SK-N-DZ (cell line): ENCODE data around the gene ALG1L2. TPM values are rescaled to one million over a fixed set of nuclear protein-coding genes. Genes with fewer than 3 reads are reported as not detected.
"Not testable (repeated sequence)": the region's sequence is repeated elsewhere in the genome, so short reads cannot be mapped to it uniquely, and the experiment has no call there.

Source experiments
- DNase-seq: peaks from one replicate; pipeline ENCODE4 v3.0.0-alpha.2; 2015; ENCODE audit warnings: low spot score
- polyA plus RNA-seq, 2 experiments: library from polyadenylated mRNA; depleted of rRNA; stranded (reverse); fragments of >200 nt; gene quantifications; 2 replicates each; pipeline ENCODE4 v1.2.3, GENCODE V29; 2014

The ALG1L2 gene, protein sequence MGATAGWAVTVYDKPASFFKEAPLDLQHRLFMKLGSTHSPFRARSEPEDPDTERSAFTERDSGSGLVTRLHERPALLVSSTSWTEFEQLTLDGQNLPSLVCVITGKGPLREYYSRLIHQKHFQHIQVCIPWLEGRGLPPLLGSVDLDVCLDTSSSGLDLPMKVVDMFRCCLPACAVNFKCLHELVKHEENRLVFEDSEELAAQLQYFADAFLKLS
- polyA plus RNA-seq (2014; cell fraction: cytosol; rRNA removed) = 2.8 TPM in 1 of 2 replicates, not detected in the other
- 0.66 TPM in 1 of 2 replicates, not detected in the other for polyA plus RNA-seq (2014; cell fraction: nucleus; rRNA removed)

DNA sequence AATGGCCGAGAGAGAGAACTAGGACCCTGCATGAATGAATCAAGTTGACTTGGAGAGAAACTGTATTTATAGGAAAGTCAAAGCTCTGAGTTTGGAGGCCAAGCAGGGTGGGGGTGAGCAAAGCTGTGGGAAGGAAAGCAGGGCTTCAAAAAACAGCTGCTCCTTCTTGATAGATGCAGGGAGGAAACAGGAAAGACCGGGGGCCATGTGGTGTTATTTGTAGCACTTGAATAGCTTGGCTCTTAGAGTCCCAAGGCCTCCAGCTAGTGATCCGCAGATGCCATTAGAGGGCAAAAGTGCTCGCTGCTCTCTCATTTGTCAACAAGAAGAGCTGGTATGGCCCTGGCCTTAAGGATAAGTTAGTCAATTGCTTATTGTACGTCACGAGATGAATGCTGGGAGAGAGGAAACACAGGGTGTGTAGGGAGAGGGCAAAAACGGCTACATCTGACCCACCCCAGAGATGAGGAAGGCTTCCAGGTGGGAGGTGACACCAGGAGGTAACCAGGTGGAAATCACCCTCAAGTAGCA lies at the start of gene ALG1L2:
TSS of gene ALG1L2 (plus strand) at position 481 of the 531 bp plus-strand sequence. CDS start 186 bp downstream, outside the sequence.
- no peak for DNase-seq

DNA sequence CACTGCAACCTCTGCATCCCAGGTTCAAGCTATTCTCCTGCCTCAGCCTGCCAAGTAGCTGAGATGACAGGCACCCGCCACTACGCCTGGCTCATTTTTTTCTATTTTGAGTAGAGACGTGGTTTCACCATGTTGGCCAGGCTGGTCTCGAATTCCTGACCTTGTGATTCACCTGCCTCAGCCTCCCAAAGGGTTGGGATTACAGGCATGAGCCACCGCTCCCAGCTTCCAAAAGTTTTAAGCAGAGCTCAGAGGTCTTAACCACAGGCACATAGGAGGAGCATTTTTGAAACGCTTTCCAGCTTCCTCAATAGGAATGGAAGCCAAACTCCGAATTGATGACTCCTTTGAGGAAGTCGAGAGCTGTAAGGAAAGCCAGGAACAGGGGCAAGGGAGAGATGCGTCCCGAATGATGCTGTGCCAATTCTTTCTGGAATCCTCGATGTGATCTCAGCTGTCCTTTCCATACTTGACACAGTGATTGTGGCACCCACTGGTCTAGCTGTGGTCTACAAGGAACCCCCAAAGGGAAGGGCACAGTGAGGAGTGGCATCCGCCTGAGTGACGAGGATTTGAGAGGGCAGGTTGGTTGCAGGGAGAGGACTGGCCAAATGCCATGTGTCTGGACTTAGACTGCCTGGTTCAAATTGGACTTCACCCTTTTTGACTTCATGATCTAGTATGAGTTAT lies 44.4 kb upstream of the ALG1L2 start:
- DNase-seq = not testable (repeated sequence)

DNA sequence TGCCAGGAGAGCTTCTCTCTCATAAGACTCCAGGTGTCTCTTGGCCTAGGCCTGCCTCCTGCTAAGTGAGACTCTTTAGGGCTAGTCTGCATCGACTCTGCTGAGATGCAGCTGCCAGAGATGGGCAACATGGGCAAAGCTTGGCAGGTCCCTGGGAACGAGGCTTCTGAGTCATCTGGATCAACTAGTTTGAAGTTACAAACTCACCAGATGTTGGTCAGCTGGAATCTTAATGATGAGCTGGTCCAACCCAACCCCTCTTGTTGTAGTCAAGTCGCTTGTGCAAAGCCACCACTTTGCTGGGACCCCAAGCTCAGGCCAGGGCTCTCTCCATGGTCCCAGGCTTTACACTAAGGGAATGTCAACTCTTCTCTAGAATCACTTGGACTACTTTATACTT lies 38.9 kb upstream of the ALG1L2 start:
- DNase-seq = not testable (repeated sequence)

DNA sequence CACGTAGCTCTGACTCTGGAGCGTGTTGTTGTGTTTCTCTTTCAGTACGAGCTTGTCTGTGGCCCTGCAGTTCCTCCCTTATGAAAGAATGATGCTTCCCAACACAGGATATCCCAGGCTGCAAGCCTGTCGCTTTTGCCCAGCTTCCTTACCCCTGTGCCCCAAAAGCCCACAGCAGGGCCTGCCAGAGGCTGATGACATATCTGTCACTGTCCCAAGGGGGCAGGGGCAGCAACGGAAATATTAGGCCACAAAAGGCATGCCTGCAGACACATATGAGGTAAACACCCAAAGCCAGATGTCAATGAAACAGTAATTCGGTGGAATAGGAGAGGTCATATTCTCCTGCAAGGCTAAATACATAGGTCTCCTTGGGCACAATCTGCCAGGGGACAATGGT lies 38.0 kb upstream of the ALG1L2 start:
- DNase-seq = not testable (repeated sequence)

DNA sequence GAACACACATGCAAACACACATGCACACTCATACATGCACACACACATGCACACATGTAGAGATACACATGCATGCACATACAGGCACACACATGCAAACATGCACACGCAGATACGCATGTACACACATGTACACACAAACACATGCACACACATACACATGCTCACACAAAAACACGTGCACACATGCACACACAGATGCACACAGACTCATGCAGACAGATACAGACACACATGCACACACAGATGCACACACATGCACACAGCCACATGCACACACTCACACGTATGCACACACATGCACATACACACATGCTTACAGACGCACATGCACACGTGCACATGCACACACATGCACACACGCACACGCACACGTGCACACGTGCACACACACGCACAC lies 37.3 kb upstream of the ALG1L2 start:
- DNase-seq = no peak

DNA sequence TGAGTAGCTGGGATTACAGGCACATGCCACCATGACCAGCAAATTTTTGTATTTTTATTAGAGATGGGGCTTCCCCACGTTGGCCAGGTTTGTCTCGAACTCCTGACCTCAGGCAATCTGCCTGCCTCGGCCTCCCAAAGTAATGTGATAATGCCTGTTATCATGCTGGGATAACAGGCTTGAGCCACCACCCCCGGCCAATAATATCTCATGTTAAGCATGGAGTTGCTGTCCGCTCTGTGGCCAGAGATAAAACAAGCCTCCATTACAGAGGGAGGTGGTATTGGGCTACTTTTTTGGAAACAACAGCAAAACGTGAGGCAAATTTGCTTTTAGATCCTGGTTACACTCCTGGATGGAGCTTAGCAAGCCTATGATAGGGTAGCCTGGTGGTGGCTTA lies 32.9 kb upstream of the ALG1L2 start:
- DNase-seq = no peak

DNA sequence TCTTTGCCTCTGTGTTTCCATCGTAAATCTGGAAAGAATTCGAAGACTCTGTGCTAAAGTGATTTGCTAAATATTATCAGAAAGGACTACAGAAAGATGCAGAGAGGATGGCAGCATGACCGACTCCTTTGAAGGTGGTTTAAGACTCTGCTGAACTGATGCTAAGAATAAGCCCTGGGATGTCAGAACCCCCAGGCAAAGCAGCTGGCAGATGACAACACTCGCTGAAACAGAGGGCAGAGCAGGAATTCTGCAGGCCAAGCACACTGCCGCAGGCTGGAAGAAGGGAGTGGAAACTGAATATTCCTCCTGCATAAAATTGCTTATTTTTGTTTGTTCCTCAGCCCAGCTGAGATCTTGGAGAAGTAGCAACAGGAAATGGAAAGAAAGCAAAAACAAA lies 29.3 kb upstream of the ALG1L2 start:
- not testable (repeated sequence) for DNase-seq

DNA sequence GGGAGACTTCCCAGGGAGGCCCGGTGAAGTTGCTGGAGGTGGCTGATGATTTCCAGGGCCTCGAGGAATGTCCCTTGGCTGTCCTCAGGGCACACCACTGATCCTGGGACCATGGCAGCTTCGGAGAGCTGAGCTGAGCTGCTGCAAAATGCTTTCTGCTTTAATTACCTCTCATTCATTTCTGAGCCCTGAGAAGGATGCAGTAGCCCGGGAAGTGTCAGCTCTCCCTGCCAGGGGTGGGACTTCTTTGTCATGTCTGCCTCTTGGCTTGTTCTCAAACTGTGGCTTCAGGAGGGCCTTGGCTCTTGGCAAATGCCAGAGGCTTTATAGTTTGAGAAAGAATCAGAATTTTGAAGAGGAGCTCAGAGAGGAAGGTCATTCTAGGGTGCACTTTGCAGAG lies 28.7 kb upstream of the ALG1L2 start:
- DNase-seq = not testable (repeated sequence)

DNA sequence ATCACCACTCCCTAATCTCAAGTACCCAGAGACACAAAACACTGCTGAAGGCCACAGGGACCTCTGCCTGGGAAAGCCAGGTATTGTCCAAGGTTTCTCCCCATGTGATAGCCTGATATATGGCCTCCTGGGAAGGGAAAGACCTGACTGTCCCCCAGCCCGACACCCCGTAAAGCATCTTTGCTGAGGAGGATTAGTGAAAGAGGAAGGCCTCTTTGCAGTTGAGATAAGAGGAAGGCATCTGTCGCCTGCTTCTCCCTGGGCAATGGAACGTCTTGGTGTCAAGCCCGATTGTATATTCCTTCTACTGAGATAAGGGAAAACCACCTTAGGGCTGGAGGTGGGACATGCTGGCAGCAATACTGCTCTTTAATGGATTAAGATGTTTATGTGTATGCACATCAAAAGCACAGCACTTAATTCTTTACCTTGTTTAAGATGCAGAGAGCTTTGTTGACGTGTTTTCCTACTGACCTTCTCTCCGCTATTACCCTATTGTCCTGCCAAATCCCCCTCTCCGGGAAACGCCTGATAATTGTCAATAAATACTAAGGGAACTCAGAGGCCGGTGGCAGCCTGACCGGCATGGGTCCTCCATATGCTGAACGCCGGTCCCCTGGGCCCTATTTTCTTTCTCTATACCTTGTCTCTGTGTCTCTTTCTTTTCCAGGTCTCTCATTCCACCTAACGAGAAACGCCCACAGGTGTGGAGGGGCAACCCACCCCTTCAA lies 23.9 kb upstream of the ALG1L2 start:
- peak; percentile 4 for DNase-seq

DNA sequence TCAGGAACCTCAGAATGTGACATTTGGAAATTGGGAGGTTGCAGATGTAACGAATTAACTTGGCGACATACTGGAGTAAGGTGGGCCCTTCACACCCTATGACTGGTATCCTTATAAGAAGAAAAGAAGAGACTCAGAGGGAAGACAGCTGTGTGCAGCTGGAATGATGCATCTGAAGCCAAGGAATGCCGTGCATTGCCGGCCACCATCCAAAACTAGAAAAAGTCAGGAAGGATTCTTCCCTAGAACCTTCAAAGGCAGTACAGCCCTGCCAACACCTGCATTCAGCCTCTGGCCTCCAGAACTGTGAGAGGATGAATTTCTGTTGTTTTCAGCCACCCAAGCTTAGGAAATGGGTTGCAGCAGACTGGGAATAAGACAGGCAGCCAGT lies 23.4 kb upstream of the ALG1L2 start:
- DNase-seq = not testable (repeated sequence)

DNA sequence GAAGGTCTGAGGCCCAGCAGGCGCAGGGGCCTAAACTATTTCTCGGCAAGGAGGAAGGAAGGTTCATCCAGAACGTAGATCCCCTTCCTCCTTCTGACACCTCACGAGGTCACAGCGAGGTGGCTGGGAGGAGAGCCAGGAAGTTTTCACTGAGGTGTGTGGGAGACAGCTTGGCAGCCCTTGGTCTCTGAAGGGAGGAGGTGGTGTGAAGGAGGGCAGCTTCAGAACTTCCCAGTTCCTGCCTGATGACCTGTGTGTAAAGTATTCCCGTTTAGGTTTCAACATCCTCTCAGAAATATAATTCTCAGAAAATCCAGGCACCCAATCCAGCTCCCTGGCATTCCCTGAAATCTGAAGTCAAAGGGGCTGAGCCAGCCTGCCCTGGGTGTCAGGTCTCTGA lies 22.9 kb upstream of the ALG1L2 start:
- DNase-seq = not testable (repeated sequence)

DNA sequence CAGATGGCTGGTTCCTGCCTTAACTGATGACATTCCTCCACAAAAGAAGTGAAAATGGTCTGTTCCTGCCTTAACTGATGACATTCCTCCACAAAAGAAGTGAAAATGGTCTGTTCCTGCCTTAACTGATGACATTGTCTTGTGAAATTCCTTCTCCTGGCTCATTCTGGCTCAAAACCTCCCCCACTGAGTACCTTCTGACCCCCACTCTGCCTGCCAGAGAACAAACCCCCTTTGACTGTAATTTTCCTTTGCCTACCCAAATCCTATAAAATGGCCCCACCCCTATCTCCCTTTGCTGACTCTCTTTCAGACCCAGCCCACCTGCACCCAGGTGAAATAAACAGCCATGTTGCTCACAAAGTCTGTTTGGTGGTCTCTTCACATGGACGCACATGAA lies 22.5 kb upstream of the ALG1L2 start:
- DNase-seq = not testable (repeated sequence)

DNA sequence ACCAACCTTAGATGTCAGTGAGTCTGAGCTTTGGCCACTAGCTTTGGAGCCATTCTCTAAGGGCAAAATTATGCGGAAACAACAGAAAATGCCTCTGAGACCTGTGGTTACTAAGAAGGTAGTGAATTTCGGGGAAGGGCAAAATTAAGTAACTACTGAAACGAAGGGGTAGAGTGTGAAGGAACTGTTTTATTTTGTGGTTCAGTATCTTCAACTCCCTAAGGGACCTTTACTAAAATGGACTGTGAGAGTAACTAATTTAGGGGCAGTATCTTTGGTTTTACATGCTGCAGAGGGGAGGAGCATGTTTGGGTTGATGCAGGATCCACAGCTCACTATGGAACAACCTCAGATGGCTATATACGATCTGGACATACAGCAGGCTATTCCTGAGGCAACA lies 8.0 kb upstream of the ALG1L2 start:
- DNase-seq = no peak

DNA sequence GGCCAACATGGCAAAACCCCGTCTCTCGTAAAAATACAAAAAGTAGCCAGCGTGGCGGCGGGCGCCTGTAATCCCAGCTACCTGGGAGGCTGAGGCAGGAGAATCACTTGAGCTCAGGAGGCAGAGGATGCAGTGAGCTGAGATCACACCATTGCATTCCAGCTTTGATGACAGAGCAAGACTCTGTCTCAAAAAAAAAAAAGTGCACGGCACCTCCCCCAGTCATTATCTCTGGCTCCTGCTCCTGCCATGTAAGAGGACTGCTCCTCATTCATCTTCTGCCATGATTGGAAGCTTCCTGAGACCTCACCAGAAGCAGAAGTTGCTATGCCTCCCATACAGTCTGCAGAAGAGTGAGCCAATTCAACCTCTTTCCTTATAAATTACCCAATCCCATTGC lies 4.0 kb upstream of the ALG1L2 start:
- no peak for DNase-seq

DNA sequence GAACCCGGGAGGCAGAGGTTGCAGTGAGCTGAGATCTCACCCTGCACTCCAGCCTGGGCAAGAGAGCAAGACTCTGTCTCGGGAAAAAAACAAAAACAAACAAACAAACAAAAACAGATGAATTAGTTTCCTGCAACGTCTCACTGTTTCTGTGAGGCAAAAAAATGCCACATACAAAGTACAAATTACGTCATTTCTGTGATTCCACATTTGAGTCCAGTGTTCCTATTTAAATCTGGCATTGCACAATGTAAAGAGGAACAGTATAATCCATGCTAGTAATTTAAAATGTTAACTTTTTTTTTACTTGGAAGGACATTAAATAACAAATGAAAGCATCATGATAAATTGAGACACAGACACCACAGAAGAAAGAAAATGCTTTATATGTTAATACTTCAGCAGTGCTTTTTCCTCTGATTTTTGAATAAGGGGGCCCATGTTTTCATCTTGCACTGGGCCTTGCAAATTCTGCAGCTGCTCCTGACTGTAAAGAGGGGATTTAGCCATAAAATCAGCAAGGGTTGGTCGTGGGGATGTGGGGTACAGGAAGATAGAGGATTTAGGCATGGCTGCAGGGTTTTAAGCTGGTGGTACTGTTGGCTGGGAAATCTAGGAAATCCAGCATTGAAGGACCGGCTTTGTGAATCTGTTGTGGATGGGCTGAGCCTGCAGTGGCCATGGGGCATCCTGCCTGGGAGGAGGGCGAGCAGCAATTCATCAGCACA lies 1.9 kb downstream of the ALG1L2 start:
- not testable (repeated sequence) for DNase-seq

DNA sequence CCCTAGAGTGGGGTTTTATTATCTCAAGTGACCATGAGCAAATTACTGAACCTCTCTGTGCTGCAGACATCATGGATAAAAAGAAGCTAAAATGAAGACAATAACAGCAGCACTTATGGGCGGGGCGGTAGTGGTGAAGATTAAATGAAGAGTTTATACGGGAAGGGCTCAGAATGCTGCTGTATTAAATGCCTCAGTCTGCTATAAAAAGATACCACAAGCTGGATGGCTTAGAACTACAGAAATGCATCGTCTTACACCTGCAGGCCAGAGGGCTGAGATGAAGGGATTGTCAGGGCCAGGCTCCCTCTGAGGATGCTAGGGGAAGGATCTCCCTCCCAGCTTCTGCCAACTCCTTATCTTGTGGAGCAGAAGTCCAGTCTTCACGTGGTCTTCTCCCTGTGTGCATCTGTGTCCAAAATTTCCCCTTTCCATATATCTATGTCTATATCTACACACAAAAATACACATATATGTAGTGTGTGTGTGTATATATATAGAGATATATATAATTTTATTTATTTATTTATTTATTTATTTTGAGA lies 2.9 kb downstream of the ALG1L2 start:
- no peak for DNase-seq

DNA sequence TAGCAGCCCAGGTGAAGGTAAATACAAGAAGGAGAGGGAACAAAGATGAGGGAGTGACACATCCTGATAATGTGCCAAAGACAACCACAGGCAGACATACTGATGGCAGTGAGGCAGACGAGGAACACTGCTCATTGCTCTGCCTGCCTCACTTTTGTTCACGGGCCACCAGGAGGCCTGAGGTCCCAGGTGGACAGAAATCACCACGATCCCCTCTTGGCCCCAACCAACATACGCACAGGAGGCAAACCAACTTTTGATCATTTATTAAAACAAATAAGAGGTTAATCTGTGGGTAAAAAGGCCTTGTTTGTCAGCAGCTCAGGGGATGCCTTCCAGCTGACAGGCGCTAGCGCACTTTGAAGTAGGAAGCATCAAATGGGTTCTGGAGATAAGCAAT lies 4.2 kb downstream of the ALG1L2 start:
- DNase-seq = no peak

DNA sequence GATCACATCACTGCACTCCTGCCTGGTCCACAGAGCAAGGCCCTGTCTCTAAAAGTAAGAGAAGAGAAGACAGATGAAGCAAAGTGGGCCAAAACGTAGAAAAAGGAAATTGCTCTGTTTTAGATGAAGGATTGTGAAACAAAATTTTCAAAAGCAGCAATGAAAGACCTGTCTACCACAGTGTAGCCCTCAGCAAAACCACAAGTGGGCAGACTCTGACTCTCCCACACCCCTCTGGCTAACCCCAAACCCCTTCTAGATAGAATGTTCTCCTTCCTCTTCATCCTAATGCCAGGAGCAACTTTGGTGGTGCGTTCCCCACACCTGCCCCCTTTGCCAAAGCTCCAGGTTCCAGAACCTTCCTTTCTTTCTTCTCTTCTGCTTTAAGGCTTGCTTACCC lies 5.0 kb downstream of the ALG1L2 start:
- not testable (repeated sequence) for DNase-seq

DNA sequence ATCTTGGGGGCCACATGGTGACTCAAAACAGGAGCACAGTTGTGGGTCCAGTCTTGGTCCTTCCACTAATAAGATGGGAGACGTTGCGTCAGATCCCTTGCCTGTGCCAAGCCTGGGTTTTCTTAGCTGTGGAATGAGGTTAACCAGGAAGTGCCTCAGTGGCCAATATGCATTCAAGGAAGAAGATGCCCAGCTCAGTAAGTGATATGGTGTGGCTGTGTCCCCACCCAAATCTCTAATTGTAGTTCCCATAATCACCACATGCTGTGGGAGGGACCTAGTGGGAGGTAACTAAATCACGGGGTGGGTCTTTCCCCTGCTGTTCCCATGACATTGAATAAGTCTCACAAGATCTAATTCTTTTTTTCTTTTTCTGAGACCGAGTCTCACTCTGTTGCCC lies 6.4 kb downstream of the ALG1L2 start:
- no peak for DNase-seq

DNA sequence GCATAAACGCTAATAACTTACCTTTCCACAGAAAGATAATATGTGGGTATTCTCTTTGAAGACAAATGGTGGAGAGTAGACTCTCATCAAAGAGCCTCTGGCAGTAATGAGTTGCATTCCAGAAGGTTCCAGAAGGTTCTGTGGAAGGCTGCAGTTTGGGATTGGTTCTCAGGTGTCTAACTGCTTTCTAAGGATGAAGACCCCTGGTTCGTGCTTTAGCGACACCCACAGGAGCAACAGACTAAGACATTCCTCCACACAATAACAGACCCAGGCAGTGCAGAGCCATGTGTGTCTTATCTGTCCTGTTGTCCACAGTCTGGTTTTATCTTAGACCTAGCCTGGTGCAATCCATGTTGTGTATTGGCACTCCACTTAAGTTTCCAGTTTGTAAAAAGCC lies 9.1 kb downstream of the ALG1L2 start:
- not testable (repeated sequence) for DNase-seq

DNA sequence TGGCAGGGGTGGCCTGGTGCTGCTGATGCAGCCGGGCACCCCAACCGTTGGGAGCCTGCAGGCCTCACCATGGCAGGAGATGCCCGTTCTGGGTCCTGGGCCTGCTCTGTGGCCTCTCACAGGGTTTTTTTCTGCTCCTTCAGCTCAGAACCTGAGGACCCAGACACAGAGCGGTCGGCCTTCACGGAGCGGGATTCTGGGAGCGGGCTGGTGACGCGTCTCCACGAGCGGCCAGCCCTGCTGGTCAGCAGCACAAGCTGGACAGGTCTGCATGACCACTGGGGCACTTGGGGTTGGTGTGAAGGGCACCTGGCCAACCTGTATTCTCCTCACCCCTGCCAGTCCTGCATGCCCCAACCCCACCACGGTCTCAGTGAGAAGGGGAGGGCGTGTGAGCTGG lies 10.3 kb downstream of the ALG1L2 start:
- DNase-seq = no peak
